Adrenal gland (tissue), 5 donors: ENCODE data around the gene SYCE3.
A peak's percentile ranks its signal among the peaks of the same experiment; 100 is the strongest.

ENCODE experiments used
- CTCF ChIP-seq, 6 experiments: fragments of 450-650 bp in 4 of 6; fragments of 200-600 bp in 2 of 6; sonication (generic) in 1 of 6; IDR thresholded peaks; 1 replicate in 5 of 6; 2 replicates in 1 of 6; pipeline versions ENCODE4 v1.5.1 to v1.8.0; 2016 to 2021; ENCODE audit warnings: antibody characterized with exemption in 6 of 6, mild to moderate bottlenecking in 2 of 6, moderate library complexity in 1 of 6
- POLR2A ChIP-seq, 2 donors: fragments of 450-650 bp; IDR thresholded peaks; one replicate each; pipeline ENCODE4 v1.6.1; 2017; ENCODE audit warnings: antibody characterized with exemption in 2 of 2, mild to moderate bottlenecking in 2 of 2, moderate library complexity in 1 of 2
- donor health status: DM: no; HTN: no; CAD: no.

GRCh38 chr22:50526108-50526833, 36.4 kb downstream of the SYCE3 start:
- peak in 5 of 6 experiments; percentile 35 to 66 (median 47) for TF ChIP-seq CTCF (IDR thresholded peaks at IDR 0.05)
- peak; percentile 4 to 27 for TF ChIP-seq POLR2A (IDR thresholded peaks at IDR 0.05)
